HepG2 (cell line): ENCODE measurements around the gene URI1. TPM values are rescaled to one million over a fixed set of nuclear protein-coding genes. Genes with fewer than 3 reads are reported as not detected.

Experiments
- ATAD3A ChIP-seq: sonication (generic); formaldehyde crosslinking; IDR thresholded peaks from 2 replicates; pipeline ENCODE4 v1.4.0; 2020; ENCODE audit warnings: missing genetic modification reagents
- ATRX ChIP-seq: sonication (generic); formaldehyde crosslinking; IDR thresholded peaks from 2 replicates; pipeline ENCODE4 v1.4.0; 2020; ENCODE audit warnings: missing genetic modification reagents, borderline replicate concordance
- CC2D1A ChIP-seq: sonication (generic); formaldehyde crosslinking; IDR thresholded peaks from 2 replicates; pipeline ENCODE4 v1.8.1; 2023; ENCODE audit warnings: mild to moderate bottlenecking, missing genetic modification reagents
- CCDC6 ChIP-seq: sonication (generic); formaldehyde crosslinking; IDR thresholded peaks from 2 replicates; pipeline ENCODE4 v1.8.1; 2022; ENCODE audit warnings: mild to moderate bottlenecking, missing genetic modification reagents, moderate library complexity
- CENPX ChIP-seq: sonication (generic); formaldehyde crosslinking; IDR thresholded peaks from 2 replicates; pipeline ENCODE4 v1.9.0; 2021; ENCODE audit warnings: mild to moderate bottlenecking, missing genetic modification reagents, moderate library complexity
- GATAD2A ChIP-seq: IDR thresholded peaks from 2 replicates; pipeline ENCODE4 v1.6.1; 2016
- GLI4 ChIP-seq: sonication (generic); formaldehyde crosslinking; IDR thresholded peaks from 2 replicates; pipeline ENCODE4 v1.5.1; 2020; ENCODE audit warnings: missing genetic modification reagents, mild to moderate bottlenecking, moderate library complexity, borderline replicate concordance
- IKZF1 ChIP-seq: fragments of 450-650 bp; IDR thresholded peaks from 2 replicates; pipeline ENCODE4 v1.7.1; 2016
- KDM5A ChIP-seq: fragments of 200-600 bp; sonication (generic); IDR thresholded peaks from 2 replicates; pipeline ENCODE4 v1.7.0; 2018; ENCODE audit warnings: antibody characterized with exemption, mild to moderate bottlenecking, low read length, borderline replicate concordance
- MAX ChIP-seq: IDR thresholded peaks from 2 replicates; pipeline ENCODE4 v1.6.1; 2012; ENCODE audit warnings: inconsistent platforms
- MBD4 ChIP-seq: IDR thresholded peaks from 2 replicates; pipeline ENCODE4 v1.6.1; 2012; ENCODE audit warnings: low read length, inconsistent platforms, borderline replicate concordance
- MIXL1 ChIP-seq: IDR thresholded peaks from 2 replicates; pipeline ENCODE4 v1.6.1; 2016
- MTA3 ChIP-seq: sonication (generic); formaldehyde crosslinking; IDR thresholded peaks from 2 replicates; pipeline ENCODE4 v1.4.0; 2020; ENCODE audit warnings: missing genetic modification reagents
- NCOA5 ChIP-seq: sonication (generic); formaldehyde crosslinking; IDR thresholded peaks from 2 replicates; pipeline ENCODE4 v1.4.0; 2020; ENCODE audit warnings: missing genetic modification reagents
- NFIB ChIP-seq: sonication (generic); formaldehyde crosslinking; IDR thresholded peaks from 2 replicates; pipeline ENCODE4 v1.9.0; 2021; ENCODE audit warnings: missing genetic modification reagents, mild to moderate bottlenecking, borderline replicate concordance
- PHB2 ChIP-seq: fragments of 450-650 bp; IDR thresholded peaks from 2 replicates; pipeline ENCODE4 v1.6.1; 2018; ENCODE audit not compliant: partially characterized antibody
- POLR2A ChIP-seq, 2 experiments: IDR thresholded peaks; 2 replicates each; pipeline ENCODE4 v1.6.1; 2011; ENCODE audit warnings: low read depth in 2 of 2, low read length in 2 of 2, mild to moderate bottlenecking in 1 of 2, moderate library complexity in 1 of 2; ENCODE audit not compliant: insufficient read depth in 1 of 2
- SP5 ChIP-seq: IDR thresholded peaks from 2 replicates; pipeline ENCODE4 v1.6.1; 2016; ENCODE audit warnings: low read depth, borderline replicate concordance
- TBX3 ChIP-seq: fragments of 450-650 bp; IDR thresholded peaks from 2 replicates; pipeline ENCODE4 v1.6.1; 2017; ENCODE audit warnings: antibody characterized with exemption, mild to moderate bottlenecking, inconsistent platforms, borderline replicate concordance
- XRCC5 ChIP-seq: fragments of 200-400 bp; formaldehyde crosslinking; optimal IDR thresholded peaks from 2 replicates; pipeline ENCODE3; 2017; ENCODE audit warnings: mild to moderate bottlenecking, low read length
- ZBTB1 ChIP-seq: sonication (generic); formaldehyde crosslinking; IDR thresholded peaks from 2 replicates; pipeline ENCODE4 v1.4.0; 2020; ENCODE audit warnings: missing genetic modification reagents, borderline replicate concordance
- ZBTB34 ChIP-seq: sonication (generic); formaldehyde crosslinking; IDR thresholded peaks from 2 replicates; pipeline ENCODE4 v1.8.0; 2022; ENCODE audit warnings: mild to moderate bottlenecking, missing genetic modification reagents
- ZMYM2 ChIP-seq: sonication (generic); formaldehyde crosslinking; IDR thresholded peaks from 2 replicates; pipeline ENCODE4 v1.8.0; 2022; ENCODE audit warnings: mild to moderate bottlenecking, missing genetic modification reagents
- ZNF496 ChIP-seq: sonication (generic); formaldehyde crosslinking; IDR thresholded peaks from 2 replicates; pipeline ENCODE4 v1.8.1; 2023; ENCODE audit warnings: mild to moderate bottlenecking, moderate library complexity, missing genetic modification reagents; ENCODE audit not compliant: insufficient replicate concordance
- ZNF547 ChIP-seq: sonication (generic); formaldehyde crosslinking; IDR thresholded peaks from 2 replicates; pipeline ENCODE4 v1.5.1; 2020; ENCODE audit warnings: mild to moderate bottlenecking, missing genetic modification reagents
- ZNF552 ChIP-seq: sonication (generic); formaldehyde crosslinking; IDR thresholded peaks from 2 replicates; pipeline ENCODE4 v1.9.0; 2022; ENCODE audit warnings: missing genetic modification reagents, mild to moderate bottlenecking, borderline replicate concordance
- ZNF556 ChIP-seq: sonication (generic); formaldehyde crosslinking; IDR thresholded peaks from 2 replicates; pipeline ENCODE4 v1.4.0; 2020; ENCODE audit warnings: mild to moderate bottlenecking, missing genetic modification reagents, borderline replicate concordance
- ZNF570 ChIP-seq: sonication (generic); formaldehyde crosslinking; IDR thresholded peaks from 2 replicates; pipeline ENCODE4 v1.4.0; 2020; ENCODE audit warnings: mild to moderate bottlenecking, missing genetic modification reagents, borderline replicate concordance
- ZNF598 ChIP-seq: sonication (generic); formaldehyde crosslinking; IDR thresholded peaks from 2 replicates; pipeline ENCODE4 v1.5.1; 2020; ENCODE audit warnings: mild to moderate bottlenecking, missing genetic modification reagents, borderline replicate concordance
- ZNF670 ChIP-seq: sonication (generic); formaldehyde crosslinking; IDR thresholded peaks from 2 replicates; pipeline ENCODE4 v1.8.0; 2022; ENCODE audit warnings: mild to moderate bottlenecking, missing genetic modification reagents, borderline replicate concordance
- ZNF674 ChIP-seq: sonication (generic); formaldehyde crosslinking; IDR thresholded peaks from 2 replicates; pipeline ENCODE4 v1.5.0; 2020; ENCODE audit warnings: low read depth, mild to moderate bottlenecking, missing genetic modification reagents
- ZNF784 ChIP-seq: sonication (generic); formaldehyde crosslinking; IDR thresholded peaks from 2 replicates; pipeline ENCODE4 v1.5.1; 2020; ENCODE audit warnings: missing genetic modification reagents, mild to moderate bottlenecking, borderline replicate concordance
- ZNF792 ChIP-seq: IDR thresholded peaks from 2 replicates; pipeline ENCODE4 v1.6.1; 2016
- ZNF891 ChIP-seq: sonication (generic); formaldehyde crosslinking; IDR thresholded peaks from 2 replicates; pipeline ENCODE4 v1.5.0; 2020; ENCODE audit warnings: mild to moderate bottlenecking, missing genetic modification reagents
- polyA plus RNA-seq, 8 experiments: library from polyadenylated mRNA; depleted of rRNA in 3 of 8; stranded (reverse) in 7 of 8; unstranded in 1 of 8; fragments of >200 nt; fragmentation: Illumina TruSeq in 4 of 8; extraction: Trizol in 4 of 8; gene quantifications; 2 replicates each; pipeline versions ENCODE4 v1.2.1 to v1.2.3, GENCODE V29; 2011 to 2016; ENCODE audit warnings: low read depth in 4 of 8, missing spikeins in 1 of 8, mixed read lengths in 1 of 8; ENCODE audit not compliant: insufficient read depth in 1 of 8
- total RNA-seq, 5 experiments: library from RNA; depleted of rRNA; stranded (reverse); fragments of >200 nt; fragmentation: Illumina TruSeq; extraction: Trizol; gene quantifications; 2 replicates each; pipeline ENCODE4 v1.2.3, GENCODE V29; 2016; ENCODE audit warnings: low read depth in 1 of 5

URI1 gene
- total and polyA plus RNA-seq, 2 of the 13 experiments (the other 11 are each of a cell fraction or from before 2014, with no cell fraction given) = 43.6 to 67.9 TPM

- TF ChIP-seq ZBTB34 (CRISPR knock-in tag) (no peak), GATAD2A (CRISPR knock-in tag) (no peak), CC2D1A (CRISPR knock-in tag) (no peak), MTA3 (CRISPR knock-in tag) (no peak), XRCC5 (no peak), ZNF570 (no peak), ZNF598 (no peak), CCDC6 (CRISPR knock-in tag) (no peak), GLI4 (CRISPR knock-in tag) (no peak), ZNF784 (no peak), POLR2A (IDR thresholded peaks at IDR 0.05; ENCODE audit: insufficient read depth in 1 of 2, low read depth in 2 of 2, low read length in 2 of 2) (peak in 1 of 2 experiments; percentile 85; a peak in 2 of 4 replicates), TBX3 (no peak), ZNF552 (CRISPR knock-in tag) (no peak), ATAD3A (CRISPR knock-in tag) (no peak), ZNF670 (no peak), PHB2 (no peak), ZNF674 (no peak), MAX (peak; percentile 95), ZNF547 (CRISPR knock-in tag) (no peak; the same call in 1 of the 2 replicates), ZNF556 (no peak), ZBTB1 (CRISPR knock-in tag) (no peak), ZMYM2 (CRISPR knock-in tag) (no peak), ATRX (CRISPR knock-in tag) (no peak), NCOA5 (CRISPR knock-in tag) (no peak), ZNF792 (no peak), NFIB (CRISPR knock-in tag) (no peak), ZNF891 (CRISPR knock-in tag) (no peak), ZNF496 (CRISPR knock-in tag) (no peak), IKZF1 (no peak), MIXL1 (no peak), KDM5A (no peak), MBD4 (no peak), SP5 (CRISPR knock-in tag) (peak; percentile 14; the same call in 1 of the 2 replicates), CENPX (CRISPR knock-in tag) (no peak)
These were observed at the start of gene URI1 (continued) for GRCh38 chr19:29941828-29942403.
